ENCODE results near the gene PASD1. TPM values are rescaled to one million over a fixed set of nuclear protein-coding genes. Genes with fewer than 3 reads are reported as not detected.

The PASD1 gene
- polyA plus RNA-seq: not detected in 2 replicates

GRCh38 chrX:151563449-151563848, at the start of gene PASD1:
Gene PASD1 (plus strand): TSS chrX:151563675. CDS start chrX:151601554, 37,879 bp downstream.

GRCh38 chrX:151694661-151695582, 131.4 kb downstream of the PASD1 start, which contains the start of gene PRRG3:
Gene PRRG3 (plus strand): TSS chrX:151695458. CDS start chrX:151698815, 3,357 bp downstream.

GRCh38 chrX:151715752-151716151, 152.3 kb downstream of the PASD1 start, which contains the start of gene FATE1:
Gene FATE1 (plus strand): TSS chrX:151716035. CDS start chrX:151716120, 85 bp downstream.

Other genes with a start within 250 kb of the PASD1 start
- 25.0 and 43.8 TPM in 2 replicates for gene VMA21, start 166.5 kb upstream of the PASD1 start, polyA plus RNA-seq
- gene PRRG3, start 131.8 kb downstream of the PASD1 start, polyA plus RNA-seq: 1.3 and 7.6 TPM in 2 replicates
- gene FATE1, start 152.4 kb downstream of the PASD1 start, polyA plus RNA-seq: not detected in 2 replicates
- gene CNGA2, start 171.1 kb downstream of the PASD1 start, polyA plus RNA-seq: not detected in 2 replicates

Measured in Purkinje cell (primary cell).